GM15510 (cell line): Measurements from ENCODE around the gene NELFB.

Source experiments
- POLR2A ChIP-seq: IDR thresholded peaks from 3 replicates; pipeline ENCODE4 v1.6.1; 2011; ENCODE audit warnings: borderline replicate concordance; ENCODE audit not compliant: insufficient read length; ENCODE audit errors: extremely low read depth

The NELFB gene

GRCh38 chr9:137221095-137221505 is 34.0 kb upstream of the NELFB start:
- no peak for TF ChIP-seq POLR2A

GRCh38 chr9:137221506-137222111 is 33.5 kb upstream of the NELFB start:
- no peak for TF ChIP-seq POLR2A

DNA sequence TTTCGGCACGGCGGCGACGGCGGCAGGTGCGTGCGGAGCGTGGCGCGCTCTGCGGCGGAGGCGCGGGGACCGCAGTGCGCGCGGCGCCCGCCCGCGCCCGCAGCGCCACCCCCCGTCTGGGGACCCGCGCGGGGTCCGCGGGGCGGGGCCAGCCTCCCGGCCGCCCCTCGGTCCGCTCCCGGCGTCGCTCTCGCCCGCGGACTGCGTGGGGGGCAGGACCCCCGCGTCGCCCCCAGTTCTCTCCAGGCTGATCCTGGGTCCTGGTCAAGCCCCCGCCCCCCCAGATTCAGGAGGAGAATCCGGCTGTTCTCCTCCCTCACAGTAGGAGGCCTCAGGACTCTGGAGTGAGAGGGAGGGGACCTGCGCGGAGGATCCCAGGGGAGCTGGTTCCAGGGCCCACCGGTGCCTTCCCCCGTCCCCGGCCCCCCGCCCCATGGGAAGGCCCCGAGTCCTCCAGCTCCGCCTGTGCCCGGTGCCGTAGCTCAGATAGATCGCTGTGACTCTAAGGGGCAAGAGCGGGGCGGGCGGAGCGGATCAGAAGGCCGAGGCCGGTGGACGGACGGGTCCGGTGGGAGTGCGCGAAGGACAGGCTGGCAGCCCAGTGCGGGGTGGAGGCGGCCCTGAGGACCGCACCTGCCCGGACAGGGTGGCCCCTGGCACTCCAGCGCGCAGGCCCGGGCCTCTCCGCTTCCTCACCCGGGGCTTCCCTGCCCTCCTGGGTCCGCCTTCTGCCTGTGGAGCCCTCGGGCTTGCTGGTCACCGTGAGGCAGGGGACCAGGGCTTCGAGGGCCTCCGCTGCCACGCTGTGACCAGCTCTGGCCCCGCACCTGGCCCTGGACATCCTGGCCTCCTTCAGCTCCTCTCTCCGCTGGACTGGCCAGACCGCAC is 32.7 kb upstream of the NELFB start, which contains the start of gene RNF208:
Gene RNF208 (minus strand): TSS at position 51 of the 888 bp plus-strand sequence. CDS start 1,028 bp downstream, outside the sequence.
- no peak for TF ChIP-seq POLR2A

DNA sequence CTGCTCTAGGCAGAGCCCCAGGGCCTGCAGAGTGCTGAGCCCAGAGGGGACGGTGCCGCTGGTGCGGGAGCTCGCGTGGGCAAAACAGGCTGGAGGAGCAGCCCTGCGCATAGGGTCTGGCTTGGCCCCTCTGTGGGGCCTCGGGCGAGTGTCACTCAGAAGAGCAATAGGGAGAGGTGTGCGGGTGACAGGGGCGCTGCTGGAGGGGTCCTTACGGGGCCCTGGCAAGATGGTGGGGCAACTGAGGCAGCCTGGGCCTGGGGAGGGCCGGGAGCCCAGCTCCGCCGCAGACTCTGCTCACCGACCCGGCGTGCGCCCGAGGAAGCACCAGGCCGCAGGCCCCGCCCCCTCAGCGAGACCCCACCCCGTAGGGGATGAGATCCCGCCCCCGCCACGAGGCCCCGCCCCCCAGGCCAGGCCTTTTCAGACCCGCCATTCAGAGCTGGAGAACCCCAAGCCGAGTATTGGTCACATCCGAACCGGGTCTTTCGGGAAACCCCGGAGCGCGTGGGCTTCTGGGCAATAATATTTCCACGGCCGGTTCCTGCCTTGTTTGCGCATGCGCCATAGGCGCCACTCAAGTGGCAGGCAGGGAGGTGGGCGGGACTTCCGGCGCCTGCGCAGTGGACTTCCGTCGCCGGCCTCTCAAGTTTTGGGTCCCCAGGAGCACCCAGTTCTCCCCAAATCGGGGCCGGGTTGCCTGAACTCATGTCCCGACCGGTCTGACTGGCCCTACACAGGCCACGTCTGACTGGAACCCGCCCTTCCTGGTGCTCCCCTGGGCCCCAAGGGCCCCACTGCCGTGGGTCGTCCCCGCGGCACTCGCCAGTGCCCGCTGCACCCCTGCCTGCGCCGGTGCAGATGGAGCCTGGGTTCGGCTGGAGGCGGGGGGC is 31.8 kb upstream of the NELFB start:
- peak; percentile 74 for TF ChIP-seq POLR2A

DNA sequence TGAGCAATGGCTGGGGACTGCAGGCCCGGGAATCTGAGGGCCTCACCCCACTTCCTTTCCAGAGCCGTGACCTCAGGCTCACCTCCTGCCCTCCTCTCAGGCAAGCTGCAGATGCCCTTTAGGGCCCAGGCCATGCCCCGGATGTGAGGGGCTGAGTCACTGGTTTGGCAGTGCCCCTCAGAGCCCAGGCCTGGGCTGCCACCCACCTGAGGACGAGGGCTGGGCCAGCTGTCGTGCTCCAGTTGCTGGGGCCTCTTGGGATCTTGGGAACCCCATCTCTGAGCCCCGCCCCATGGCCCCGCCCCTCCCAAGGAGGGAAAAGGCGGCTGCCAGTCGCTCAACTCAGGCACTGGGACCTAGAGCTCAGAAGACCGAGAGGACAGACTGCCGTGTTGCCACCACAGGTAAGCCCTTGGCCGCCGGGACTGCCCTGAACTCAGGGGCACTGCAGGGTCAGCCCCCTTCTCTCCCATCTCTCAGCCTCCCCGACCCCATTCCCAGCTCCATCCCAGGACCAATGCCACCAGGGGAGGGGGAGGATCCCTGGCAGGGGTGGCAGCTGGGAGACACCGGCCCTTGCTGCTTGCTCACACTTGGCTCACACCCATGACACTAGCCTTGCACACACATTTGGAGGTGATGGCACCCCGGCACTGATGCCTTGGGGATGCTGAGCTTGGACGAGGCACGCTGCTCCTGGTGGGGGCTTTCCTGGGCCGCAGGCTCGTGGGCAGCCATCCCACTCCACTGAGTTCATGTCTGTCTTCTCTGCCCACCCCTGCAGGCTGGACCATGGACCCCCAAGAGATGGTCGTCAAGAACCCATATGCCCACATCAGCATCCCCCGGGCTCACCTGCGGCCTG is 30.1 kb upstream of the NELFB start, which contains the start of gene CYSRT1:
Gene CYSRT1 (plus strand): TSS at position 345 of the 865 bp plus-strand sequence. CDS start 448 bp downstream, at position 793.
- TF ChIP-seq POLR2A = no peak

- TF ChIP-seq POLR2A = no peak
These were observed 29.3 kb upstream of the NELFB start for GRCh38 chr9:137225699-137226331.

DNA sequence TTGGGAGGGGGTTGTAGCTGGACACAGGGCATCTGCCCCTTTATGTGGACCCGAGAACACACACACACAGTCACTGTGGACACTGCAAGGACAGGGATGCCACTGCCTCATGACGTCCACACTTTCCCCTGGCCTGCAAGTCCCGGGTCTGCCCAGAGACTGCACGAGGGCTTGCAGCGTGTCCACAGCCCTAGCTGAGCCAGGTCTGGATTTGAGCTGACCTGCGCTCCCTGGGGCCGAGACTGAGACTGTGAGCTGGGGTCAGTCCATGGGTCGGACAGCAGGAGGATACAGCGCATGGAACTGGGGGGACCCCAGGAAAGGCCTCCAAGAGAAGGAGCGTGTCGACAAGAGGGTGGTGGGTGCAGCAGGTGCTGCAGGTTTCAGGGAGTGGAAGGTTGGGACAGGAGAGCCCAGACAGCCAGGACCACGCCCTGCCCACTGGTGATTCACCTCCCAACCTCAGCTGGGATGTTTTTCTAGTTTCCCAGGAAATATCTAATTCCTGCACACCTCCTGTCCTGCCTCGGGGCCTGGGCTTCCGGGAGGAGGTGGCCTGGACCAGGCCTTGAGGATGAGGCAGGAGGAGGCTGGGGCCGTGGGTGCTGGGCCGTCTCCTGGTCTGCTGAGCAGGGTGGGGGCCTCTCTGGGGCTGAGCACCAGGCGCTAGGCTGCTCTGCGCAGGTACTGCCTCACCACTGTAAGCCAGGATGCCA is 28.6 kb upstream of the NELFB start:
- TF ChIP-seq POLR2A = no peak

GRCh38 chr9:137227054-137227852 is 27.9 kb upstream of the NELFB start, which contains the start of gene RNF224:
RNF224 (plus strand) TSS chr9:137227502; CDS start chr9:137228336, 834 bp downstream.
- no peak for TF ChIP-seq POLR2A

GRCh38 chr9:137227853-137228505 is 27.1 kb upstream of the NELFB start:
- no peak for TF ChIP-seq POLR2A

DNA sequence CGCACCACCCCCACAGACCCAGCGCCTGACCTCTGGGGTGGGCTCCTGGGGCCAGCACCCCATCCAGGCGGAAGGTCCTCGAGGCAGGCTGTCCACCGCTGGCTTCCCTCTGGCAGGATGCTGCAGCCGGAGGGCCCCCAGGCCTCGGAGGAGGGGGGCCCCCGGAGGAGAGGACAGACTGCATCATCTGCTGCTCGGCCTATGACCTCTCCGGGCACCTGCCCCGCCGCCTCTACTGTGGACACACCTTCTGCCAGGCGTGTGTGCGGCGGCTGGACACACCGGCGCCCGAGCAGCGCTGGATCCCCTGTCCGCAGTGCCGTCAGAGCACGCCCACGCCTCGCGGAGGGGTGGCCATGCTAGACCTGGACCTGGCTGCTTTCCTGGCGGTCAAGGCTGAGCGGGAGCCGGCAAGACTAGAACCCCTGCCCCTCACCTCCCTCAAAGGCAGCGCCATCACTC is 26.6 kb upstream of the NELFB start:
- TF ChIP-seq POLR2A = no peak
